ENCODE data around the gene GNG7.

GNG7 gene

DNA sequence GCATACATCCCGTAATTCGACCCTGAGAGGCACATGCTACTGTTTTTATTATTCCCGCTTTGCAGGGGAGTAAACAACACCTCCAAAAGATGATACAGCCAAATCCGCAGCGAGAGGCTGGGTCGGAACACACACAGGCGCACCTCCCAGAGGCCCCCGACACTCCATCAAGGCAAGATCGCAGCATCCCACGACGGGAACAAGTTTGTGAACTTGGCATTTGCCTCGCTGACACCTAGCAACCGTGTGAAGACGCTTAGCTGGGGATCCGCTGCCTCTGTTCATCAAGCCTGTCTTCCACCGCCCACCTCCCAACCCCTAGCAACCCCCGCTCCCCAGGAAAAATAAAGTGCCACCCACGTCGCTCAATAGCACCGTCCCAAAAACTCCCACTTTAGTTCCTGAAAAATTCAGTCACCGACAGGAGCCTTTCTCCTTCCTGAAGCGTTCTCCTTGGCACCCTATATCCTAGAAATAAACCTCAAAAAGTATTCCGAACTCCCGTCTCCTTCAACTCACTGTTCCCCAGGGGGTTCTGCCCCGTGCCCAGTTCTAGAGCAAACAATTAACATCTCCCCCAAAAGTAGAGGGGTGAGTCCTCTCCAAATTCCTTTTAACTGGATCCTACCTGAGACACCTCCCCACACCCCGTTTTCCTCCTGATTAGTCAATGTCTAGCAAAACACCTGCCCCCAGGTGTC, 1.7 kb downstream of the GNG7 start:
- H3K9me3 ChIP-seq (ENCODE audit: insufficient read depth, low read length): no peaks in the 10 kb centered on the region
- no peak overlapping the region for H3K4me3 ChIP-seq (ENCODE audit: low read length)
- H3K27me3 ChIP-seq (ENCODE audit: low read depth, low read length): peaks cover 13% of the 10 kb centered on the region; the same call in 1 of the 2 replicates
- H3K79me2 ChIP-seq (ENCODE audit: low read length): no peaks in the 10 kb centered on the region
- H3K27ac ChIP-seq (ENCODE audit: low read length): no peak overlapping the region
- H3K36me3 ChIP-seq (replicated peaks; ENCODE audit: low read depth, low read length): no peaks in the 10 kb centered on the region
- peaks cover 22% of the 10 kb centered on the region for H3K4me1 ChIP-seq (ENCODE audit: low read length)
- H4K20me1 ChIP-seq (ENCODE audit: insufficient read depth, low read length): no peaks in the 10 kb centered on the region
- no peak overlapping the region for H2AFZ ChIP-seq (ENCODE audit: low read depth, low read length)
- no peak overlapping the region for H3K4me2 ChIP-seq (ENCODE audit: low read length)
- H3K9ac ChIP-seq (ENCODE audit: low read length): no peak overlapping the region
- no peak for TF ChIP-seq EZH2phosphoT487 (IDR thresholded peaks at IDR 0.05; ENCODE audit: low read depth)
- TF ChIP-seq, protein P1, sequence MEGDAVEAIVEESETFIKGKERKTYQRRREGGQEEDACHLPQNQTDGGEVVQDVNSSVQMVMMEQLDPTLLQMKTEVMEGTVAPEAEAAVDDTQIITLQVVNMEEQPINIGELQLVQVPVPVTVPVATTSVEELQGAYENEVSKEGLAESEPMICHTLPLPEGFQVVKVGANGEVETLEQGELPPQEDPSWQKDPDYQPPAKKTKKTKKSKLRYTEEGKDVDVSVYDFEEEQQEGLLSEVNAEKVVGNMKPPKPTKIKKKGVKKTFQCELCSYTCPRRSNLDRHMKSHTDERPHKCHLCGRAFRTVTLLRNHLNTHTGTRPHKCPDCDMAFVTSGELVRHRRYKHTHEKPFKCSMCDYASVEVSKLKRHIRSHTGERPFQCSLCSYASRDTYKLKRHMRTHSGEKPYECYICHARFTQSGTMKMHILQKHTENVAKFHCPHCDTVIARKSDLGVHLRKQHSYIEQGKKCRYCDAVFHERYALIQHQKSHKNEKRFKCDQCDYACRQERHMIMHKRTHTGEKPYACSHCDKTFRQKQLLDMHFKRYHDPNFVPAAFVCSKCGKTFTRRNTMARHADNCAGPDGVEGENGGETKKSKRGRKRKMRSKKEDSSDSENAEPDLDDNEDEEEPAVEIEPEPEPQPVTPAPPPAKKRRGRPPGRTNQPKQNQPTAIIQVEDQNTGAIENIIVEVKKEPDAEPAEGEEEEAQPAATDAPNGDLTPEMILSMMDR (IDR thresholded peaks at IDR 0.05; ENCODE audit: low read depth, low read length): no peak

DNA sequence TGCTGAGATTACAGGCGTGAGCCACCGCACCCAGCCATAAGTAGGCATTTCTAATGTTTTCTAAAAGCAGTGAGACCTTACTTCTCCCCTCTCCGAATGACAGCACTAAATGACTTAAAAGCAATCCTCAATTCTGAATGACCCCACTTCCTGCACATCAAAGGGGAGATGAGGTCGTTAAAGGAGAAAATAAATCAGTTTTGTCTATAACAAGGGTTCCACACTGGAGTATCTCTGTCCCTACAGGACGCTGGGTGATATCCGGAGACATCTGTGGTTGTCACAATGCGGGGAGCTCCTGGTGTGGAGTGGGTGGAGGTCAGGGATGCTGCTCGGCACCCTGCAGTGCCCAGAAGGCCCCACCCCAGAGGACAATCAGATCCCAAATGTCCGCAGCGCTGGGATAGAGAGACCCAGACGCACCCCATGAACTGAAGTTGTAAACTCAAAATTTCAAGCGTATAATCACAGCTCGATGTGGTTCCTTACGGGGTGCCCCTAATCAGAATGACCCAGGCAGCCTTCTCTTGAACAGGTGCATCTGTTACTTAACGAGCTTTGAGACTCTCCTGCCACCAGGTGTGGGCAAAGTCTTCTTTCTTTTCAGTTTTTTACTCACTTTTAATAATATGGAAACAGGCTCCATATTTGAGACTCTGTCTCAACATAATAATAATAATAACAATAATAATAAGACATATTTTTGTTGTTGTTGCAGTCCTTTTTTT, 2.9 kb downstream of the GNG7 start:
- Histone ChIP-seq H4K20me1 (ENCODE audit: insufficient read depth, low read length) (no peaks in the 10 kb centered on the region), H3K9ac (ENCODE audit: low read length) (no peak overlapping the region), H3K27ac (ENCODE audit: low read length) (peak overlapping the region; percentile 62), H3K4me1 (ENCODE audit: low read length) (peaks cover 22% of the 10 kb centered on the region), H3K4me3 (ENCODE audit: low read length) (no peak overlapping the region), H2AFZ (ENCODE audit: low read depth, low read length) (no peak overlapping the region), H3K27me3 (ENCODE audit: low read depth, low read length) (peaks cover 13% of the 10 kb centered on the region; the same call in 1 of the 2 replicates), H3K4me2 (ENCODE audit: low read length) (peak overlapping the region; percentile 67), H3K9me3 (ENCODE audit: insufficient read depth, low read length) (no peaks in the 10 kb centered on the region), H3K36me3 (replicated peaks; ENCODE audit: low read depth, low read length) (no peaks in the 10 kb centered on the region), H3K79me2 (ENCODE audit: low read length) (no peaks in the 10 kb centered on the region)
- TF ChIP-seq, protein P1 (IDR thresholded peaks at IDR 0.05; ENCODE audit: low read depth, low read length): no peak
- no peak for TF ChIP-seq EZH2phosphoT487 (IDR thresholded peaks at IDR 0.05; ENCODE audit: low read depth)

DNA sequence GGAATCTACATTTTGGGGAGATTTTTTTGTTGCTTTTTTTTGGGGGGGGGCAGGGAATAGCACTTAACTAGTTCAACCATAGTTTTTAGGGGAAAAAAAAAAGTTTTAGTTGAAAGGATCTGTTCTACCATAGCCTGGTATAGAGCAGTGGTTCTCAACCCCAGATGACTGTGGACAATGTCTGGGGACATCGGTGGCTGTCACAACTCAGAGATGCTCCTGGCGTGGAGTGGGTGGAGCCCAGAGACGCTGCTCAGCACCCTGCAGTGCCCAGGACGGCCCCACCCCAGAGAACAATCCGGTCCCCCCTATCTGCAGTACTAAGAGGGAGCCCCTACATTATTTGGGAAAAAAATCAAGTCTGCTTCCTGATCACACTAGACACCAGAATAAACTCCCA, 8.3 kb downstream of the GNG7 start:
- H3K9ac ChIP-seq (ENCODE audit: low read length): no peak overlapping the region
- H3K79me2 ChIP-seq (ENCODE audit: low read length): no peaks in the 10 kb centered on the region
- no peaks in the 10 kb centered on the region for H3K36me3 ChIP-seq (replicated peaks; ENCODE audit: low read depth, low read length)
- no peaks in the 10 kb centered on the region for H3K9me3 ChIP-seq (ENCODE audit: insufficient read depth, low read length)
- no peak overlapping the region for H3K4me3 ChIP-seq (ENCODE audit: low read length)
- no peak for TF ChIP-seq EZH2phosphoT487 (IDR thresholded peaks at IDR 0.05; ENCODE audit: low read depth)
- TF ChIP-seq, protein P1 (IDR thresholded peaks at IDR 0.05; ENCODE audit: low read depth, low read length): no peak
- no peak overlapping the region for H3K27ac ChIP-seq (ENCODE audit: low read length)
- peaks cover 12% of the 10 kb centered on the region for H3K27me3 ChIP-seq (ENCODE audit: low read depth, low read length)
- H4K20me1 ChIP-seq (ENCODE audit: insufficient read depth, low read length): no peaks in the 10 kb centered on the region
- no peak overlapping the region for H2AFZ ChIP-seq (ENCODE audit: low read depth, low read length)
- H3K4me1 ChIP-seq (ENCODE audit: low read length): peaks cover 16% of the 10 kb centered on the region
- no peak overlapping the region for H3K4me2 ChIP-seq (ENCODE audit: low read length)

DNA sequence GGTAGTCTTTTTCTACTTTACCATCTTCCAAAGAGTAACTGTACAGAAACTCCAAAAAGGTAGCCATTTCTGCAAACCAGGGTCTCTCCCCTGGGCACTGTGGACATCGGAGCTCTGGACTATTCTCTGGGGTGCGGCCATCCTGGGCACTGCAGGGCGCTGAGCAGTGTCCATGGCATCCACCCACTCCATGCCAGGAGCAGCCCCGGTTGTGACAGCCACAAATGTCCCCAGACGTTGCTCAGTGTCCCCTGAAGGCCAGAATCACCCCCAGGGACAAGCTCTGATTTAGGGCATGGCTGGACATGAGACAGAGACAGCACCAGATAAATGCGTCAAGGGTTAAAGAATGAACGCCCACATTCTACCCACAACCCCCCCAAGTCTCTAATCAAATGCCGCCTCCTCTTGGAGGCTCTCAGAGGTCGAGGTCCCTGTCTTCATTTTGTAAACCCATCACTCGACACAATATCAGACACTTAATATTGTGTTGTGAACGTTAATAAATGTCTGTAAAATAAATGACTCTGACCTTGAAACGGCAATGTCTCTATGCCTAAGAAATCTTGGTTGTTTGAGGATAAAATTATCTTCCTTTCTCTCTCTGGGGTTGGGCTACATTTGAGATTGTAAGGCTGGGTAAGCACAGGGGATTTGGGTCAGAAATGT, 8.9 kb downstream of the GNG7 start:
- H3K9ac ChIP-seq (ENCODE audit: low read length): no peak overlapping the region
- H3K79me2 ChIP-seq (ENCODE audit: low read length): no peaks in the 10 kb centered on the region
- no peaks in the 10 kb centered on the region for H3K9me3 ChIP-seq (ENCODE audit: insufficient read depth, low read length)
- H3K27me3 ChIP-seq (ENCODE audit: low read depth, low read length): peaks cover 12% of the 10 kb centered on the region
- H3K27ac ChIP-seq (ENCODE audit: low read length): no peak overlapping the region
- peak overlapping the region; percentile 47; the same call in 1 of the 2 replicates for H2AFZ ChIP-seq (ENCODE audit: low read depth, low read length)
- H4K20me1 ChIP-seq (ENCODE audit: insufficient read depth, low read length): no peaks in the 10 kb centered on the region
- TF ChIP-seq, protein P1 (IDR thresholded peaks at IDR 0.05; ENCODE audit: low read depth, low read length): no peak
- no peak for TF ChIP-seq EZH2phosphoT487 (IDR thresholded peaks at IDR 0.05; ENCODE audit: low read depth)
- H3K4me1 ChIP-seq (ENCODE audit: low read length): peaks cover 10% of the 10 kb centered on the region
- no peaks in the 10 kb centered on the region for H3K36me3 ChIP-seq (replicated peaks; ENCODE audit: low read depth, low read length)
- H3K4me2 ChIP-seq (ENCODE audit: low read length): no peak overlapping the region
- H3K4me3 ChIP-seq (ENCODE audit: low read length): no peak overlapping the region
